HG02642 (cell line): ENCODE data around the gene EXOC3L1.

Experiments
- ATAC-seq: cut with Tn5 transposase; IDR thresholded peaks from one replicate; pipeline ENCODE4 v1.9.1; 2021; ENCODE audit warnings: mild to moderate bottlenecking; ENCODE audit not compliant: unreplicated experiment, poor library complexity

Gene EXOC3L1

GRCh38 chr16:67166598-67167168, 23.3 kb downstream of the EXOC3L1 start:
- no peak for ATAC-seq

DNA sequence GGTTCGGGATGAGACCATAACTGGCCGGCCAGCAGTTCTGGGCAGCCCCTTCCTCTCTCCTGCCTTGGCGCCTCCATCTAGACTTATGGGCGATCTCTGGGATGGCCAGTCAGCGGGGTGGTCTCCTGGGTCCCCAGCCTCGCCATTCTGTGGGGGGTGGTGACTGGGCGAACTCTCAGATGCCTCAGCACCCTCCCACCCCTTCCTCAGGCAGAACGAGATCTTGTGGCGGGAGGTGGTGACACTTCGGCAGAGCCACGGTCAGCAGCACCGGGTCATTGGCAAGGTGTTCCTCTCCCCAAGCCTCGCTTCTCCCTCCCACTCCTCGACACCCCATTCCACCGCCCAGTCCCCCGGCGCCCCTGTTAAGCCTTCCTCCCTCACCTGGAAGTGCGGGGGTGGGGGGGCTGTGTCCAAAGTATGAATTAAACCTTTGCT, 23.8 kb downstream of the EXOC3L1 start:
- no peak for ATAC-seq

DNA sequence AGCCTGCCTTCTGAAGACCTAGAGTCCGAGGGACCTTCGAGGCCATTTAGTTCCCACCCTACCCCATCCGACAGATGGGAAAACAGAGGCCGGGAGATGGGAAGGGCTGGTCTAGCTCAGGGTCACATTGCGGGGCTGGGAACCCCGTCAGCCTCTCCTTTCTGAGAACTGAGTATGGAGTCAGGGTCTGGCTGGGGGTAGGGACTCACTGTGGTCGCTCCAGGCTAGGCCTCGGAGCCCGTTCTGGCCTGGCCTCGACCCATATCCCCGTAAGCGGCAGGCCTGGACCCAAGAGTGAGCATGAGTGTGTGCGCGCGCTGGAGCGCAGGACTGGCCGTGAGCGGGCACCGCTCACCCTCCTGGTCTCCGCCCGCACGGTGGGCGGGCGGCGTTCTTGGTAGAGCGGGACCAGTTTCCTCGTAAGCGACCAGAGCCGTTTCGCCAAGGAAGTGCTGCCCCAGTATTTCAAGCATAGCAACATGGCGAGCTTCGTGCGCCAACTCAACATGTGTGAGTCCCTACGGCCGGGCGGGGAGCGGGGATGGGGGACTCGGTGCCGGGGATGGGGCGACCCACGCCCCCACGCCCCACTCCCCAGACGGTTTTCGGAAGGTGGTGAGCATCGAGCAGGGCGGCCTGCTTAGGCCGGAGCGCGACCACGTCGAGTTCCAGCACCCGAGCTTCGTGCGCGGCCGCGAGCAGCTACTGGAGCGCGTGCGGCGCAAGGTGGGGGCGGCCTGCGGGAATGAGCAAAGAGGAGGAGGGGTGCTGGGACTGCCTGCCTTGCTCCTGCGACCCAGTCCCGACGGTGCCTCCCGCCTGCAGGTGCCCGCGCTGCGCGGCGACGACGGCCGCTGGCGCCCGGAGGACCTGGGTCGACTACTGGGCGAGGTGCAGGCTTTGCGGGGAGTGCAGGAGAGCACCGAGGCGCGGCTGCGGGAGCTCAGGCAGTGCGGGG, 24.5 kb downstream of the EXOC3L1 start:
- no peak for ATAC-seq

- no peak for ATAC-seq
These were observed 25.3 kb downstream of the EXOC3L1 start, which contains the start of gene HSF4 for GRCh38 chr16:67164599-67165061. TSS of gene HSF4 (plus strand) at chr16:67164745. CDS start at chr16:67164812, 67 bp downstream.

DNA sequence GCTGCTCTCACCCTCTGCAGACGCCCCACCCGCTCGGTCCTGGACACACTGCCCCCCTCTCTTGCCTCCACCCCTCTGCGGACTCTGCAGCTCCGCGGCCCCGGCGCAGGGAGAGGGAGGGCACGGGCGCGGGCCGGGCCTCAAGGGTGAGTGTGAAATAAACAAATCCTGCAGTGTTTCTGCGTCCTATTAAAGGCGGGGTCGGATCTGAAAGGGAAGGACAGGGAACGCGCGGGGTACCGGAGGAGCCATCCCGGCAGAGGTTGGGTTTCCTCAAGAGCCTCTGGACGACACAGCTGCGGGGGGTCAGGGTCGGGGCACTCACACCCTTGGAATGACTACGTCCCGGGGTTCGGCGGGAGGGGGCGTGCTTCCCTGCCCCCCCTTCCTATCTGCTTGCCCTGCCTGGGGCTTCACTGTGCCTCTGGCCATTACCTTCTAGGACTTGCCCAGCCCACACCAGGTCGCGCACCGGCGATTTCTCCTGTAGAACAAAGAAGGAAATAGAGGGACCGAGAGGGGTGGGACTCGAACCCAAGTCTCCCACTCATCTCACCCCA, 25.9 kb downstream of the EXOC3L1 start:
- no peak for ATAC-seq

DNA sequence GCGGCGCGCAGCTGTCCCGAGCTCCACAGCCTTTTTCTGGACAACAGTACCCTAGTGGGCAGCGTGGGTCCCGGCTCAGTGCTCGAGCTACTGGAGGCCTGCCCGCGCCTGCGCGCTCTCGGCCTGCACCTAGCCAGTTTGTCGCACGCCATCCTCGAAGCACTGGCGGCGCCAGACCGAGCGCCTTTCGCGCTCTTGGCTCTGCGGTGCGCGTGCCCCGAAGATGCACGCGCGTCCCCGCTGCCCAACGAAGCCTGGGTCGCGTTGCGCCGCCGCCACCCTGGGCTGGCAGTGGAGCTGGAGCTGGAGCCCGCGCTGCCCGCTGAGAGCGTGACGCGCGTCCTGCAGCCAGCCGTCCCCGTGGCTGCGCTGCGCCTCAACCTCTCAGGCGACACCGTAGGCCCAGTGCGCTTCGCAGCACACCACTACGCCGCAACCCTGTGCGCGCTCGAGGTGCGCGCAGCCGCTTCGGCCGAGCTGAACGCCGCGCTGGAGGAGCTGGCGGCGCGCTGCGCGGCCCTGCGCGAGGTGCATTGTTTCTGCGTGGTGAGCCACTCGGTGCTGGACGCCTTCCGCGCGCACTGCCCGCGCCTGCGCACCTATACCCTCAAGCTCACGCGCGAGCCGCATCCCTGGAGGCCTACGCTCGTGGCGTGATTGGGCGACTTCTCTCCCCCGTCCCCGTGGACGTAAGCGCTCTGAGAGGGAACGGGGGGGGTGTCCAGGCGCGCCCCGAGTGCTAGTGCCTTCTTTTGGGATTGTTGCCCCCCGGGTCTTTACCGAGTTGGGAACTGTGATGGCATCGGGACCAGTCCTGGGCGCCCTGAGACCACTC, 26.6 kb downstream of the EXOC3L1 start:
- ATAC-seq = no peak

DNA sequence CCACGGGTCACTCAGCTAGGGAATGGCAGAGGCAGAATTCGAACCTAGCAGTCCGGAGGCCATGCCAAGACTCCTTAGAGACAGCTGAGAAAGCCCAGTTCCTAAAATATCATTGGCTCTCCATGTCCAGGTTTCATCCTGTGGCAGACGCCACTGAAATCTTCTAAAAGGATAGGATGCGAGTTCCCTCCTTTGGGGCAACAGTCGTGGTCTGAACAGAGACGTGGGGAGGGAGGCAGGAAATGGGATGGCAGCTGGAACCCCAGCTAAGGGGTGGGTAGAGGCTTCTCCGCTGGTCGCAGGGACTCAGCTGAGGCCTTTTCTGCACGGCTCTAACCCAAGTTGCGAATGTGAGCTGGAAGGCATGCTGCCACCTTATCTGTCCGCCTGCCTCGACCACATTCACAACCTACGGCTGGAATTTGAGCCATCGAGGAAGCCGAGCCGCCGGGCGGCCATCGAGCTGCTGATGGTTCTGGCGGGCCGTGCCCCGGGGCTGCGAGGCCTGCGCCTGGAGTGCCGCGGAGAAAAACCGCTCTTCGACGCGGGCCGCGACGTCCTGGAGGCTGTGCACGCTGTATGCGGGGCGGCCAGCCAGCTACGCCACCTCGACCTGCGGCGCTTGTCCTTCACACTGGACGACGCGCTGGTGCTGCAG, 27.3 kb downstream of the EXOC3L1 start:
- no peak for ATAC-seq

GRCh38 chr16:67161595-67162058, 28.3 kb downstream of the EXOC3L1 start:
- ATAC-seq = no peak

- ATAC-seq = peak; percentile 42
These were observed 31.0 kb downstream of the EXOC3L1 start for GRCh38 chr16:67158637-67159600.

GRCh38 chr16:67157892-67158635, 31.9 kb downstream of the EXOC3L1 start:
- ATAC-seq = no peak

- ATAC-seq = no peak
These were observed 32.7 kb downstream of the EXOC3L1 start for GRCh38 chr16:67157106-67157748.

DNA sequence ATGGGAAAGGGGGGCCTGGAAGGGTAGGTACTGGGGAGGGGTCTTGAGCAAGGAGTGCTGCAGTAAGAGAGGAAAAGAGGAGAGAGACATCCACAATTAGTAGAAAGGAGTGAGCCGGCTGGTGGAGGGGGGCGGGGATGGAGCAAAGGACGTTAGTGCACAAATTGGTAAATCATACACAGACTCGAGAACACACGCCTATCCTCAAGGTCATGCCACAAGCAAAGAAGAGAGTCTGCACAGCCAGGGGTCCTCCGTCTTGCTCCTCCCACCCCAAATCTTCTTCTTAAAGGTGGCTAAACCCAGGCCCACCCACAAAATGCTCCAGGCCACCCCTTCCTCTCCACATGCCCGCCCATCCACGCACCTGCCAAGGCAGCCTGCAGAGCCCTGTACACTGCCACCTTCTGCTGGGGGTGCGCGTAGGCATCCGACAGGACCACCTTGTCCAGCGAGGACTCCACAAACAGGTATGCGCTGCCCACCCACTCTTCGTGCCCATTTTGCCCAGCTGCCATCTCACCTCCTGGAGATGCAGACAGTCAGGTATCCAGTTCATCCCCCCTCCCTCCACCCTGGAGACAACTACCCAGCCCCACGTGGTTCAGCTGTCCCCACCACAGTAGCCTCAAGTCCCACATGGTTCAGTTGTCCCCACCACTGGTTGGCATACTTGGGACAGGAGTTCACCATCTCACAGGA, 33.6 kb downstream of the EXOC3L1 start:
- no peak for ATAC-seq

GRCh38 chr16:67155295-67156142, 34.4 kb downstream of the EXOC3L1 start:
- no peak for ATAC-seq

GRCh38 chr16:67154578-67155294, 35.2 kb downstream of the EXOC3L1 start:
- no peak for ATAC-seq

- no peak for ATAC-seq
These were observed 38.4 kb downstream of the EXOC3L1 start for GRCh38 chr16:67151431-67152097.
